B cell (primary cell): Measurements from ENCODE around the gene MAG. TPM values are rescaled to one million over a fixed set of nuclear protein-coding genes. Genes with fewer than 3 reads are reported as not detected.

Experiments used
- ATAC-seq: fragments of 200-7000 bp; cut with Tn5 transposase; one replicate; pipeline ENCODE4 v1.10.0; 2021; ENCODE audit warnings: low read depth, mild to moderate bottlenecking, moderate number of reproducible peaks, moderate library complexity
- CTCF ChIA-PET: fragments of 350-600 bp; sonication (Branson Sonifier 250); formaldehyde crosslinking; loops from one replicate; lab custom pipeline; 2021; ENCODE audit warnings: antibody characterized with exemption, inconsistent platforms; lab: Charles Lee
- POLR2A ChIA-PET: fragments of 350-600 bp; sonication (Branson Sonifier 250); formaldehyde crosslinking; loops from one replicate; lab custom pipeline; 2021; ENCODE audit warnings: antibody characterized with exemption; lab: Charles Lee
- DNase-seq: peaks from one replicate; pipeline ENCODE4 v3.0.0; 2013
- H2AFZ ChIP-seq: 2 replicates; pipeline ENCODE4 v1.6.1; 2012; ENCODE audit warnings: mild to moderate bottlenecking, low read depth, low read length; ENCODE audit not compliant: insufficient read depth, poor library complexity, severe bottlenecking
- H3K27ac ChIP-seq, 2 donors: 1 replicate in 1 of 2; 2 replicates in 1 of 2; pipeline ENCODE4 v1.5.1; 2012 to 2013; ENCODE audit warnings: low read length in 2 of 2, mild to moderate bottlenecking in 2 of 2, moderate library complexity in 1 of 2
- H3K27me3 ChIP-seq, 4 experiments: fragments of 200-600 bp in 1 of 4; sonication (generic) in 1 of 4; replicated peaks in 1 of 4; 1 replicate in 2 of 4; 2 replicates in 2 of 4; pipeline versions ENCODE4 v1.6.1 to v1.7.0; 2013 to 2016; ENCODE audit warnings: low read length in 3 of 4, mild to moderate bottlenecking in 2 of 4, mixed read lengths in 1 of 4, moderate library complexity in 1 of 4; ENCODE audit not compliant: insufficient read depth in 4 of 4, control insufficient read depth in 3 of 4; ENCODE audit errors: control extremely low read depth in 1 of 4
- H3K36me3 ChIP-seq, 2 experiments: replicated peaks in 1 of 2; 1 replicate in 1 of 2; 2 replicates in 1 of 2; pipeline versions ENCODE4 v1.6.1 to v1.7.1; 2013; ENCODE audit warnings: low read length in 1 of 2; ENCODE audit not compliant: insufficient read depth in 2 of 2, control insufficient read depth in 1 of 2; ENCODE audit errors: control extremely low read depth in 1 of 2, extremely low read depth in 1 of 2
- H3K4me1 ChIP-seq, 2 donors: fragments of 200-600 bp in 1 of 2; sonication (generic) in 1 of 2; 1 replicate in 1 of 2; 2 replicates in 1 of 2; pipeline versions ENCODE4 v1.5.1 to v1.6.1; 2013 to 2017; ENCODE audit warnings: low read length in 2 of 2; ENCODE audit not compliant: control insufficient read depth in 2 of 2, insufficient read depth in 2 of 2
- H3K4me2 ChIP-seq: replicated peaks from 2 replicates; pipeline ENCODE3; 2012; ENCODE audit warnings: mild to moderate bottlenecking, low read depth, low read length; ENCODE audit not compliant: poor library complexity, severe bottlenecking
- H3K4me3 ChIP-seq, 5 experiments: fragments of 200-600 bp in 1 of 5; sonication (generic) in 1 of 5; 1 replicate in 3 of 5; 2 replicates in 2 of 5; pipeline versions ENCODE4 v1.5.1 to v1.7.0; 2011 to 2016; ENCODE audit warnings: low read length in 4 of 5, mild to moderate bottlenecking in 4 of 5, low read depth in 2 of 5, control low read depth in 1 of 5, moderate library complexity in 1 of 5; ENCODE audit not compliant: insufficient read depth in 1 of 5; ENCODE audit errors: control extremely low read depth in 1 of 5, extremely low read depth in 1 of 5
- H3K79me2 ChIP-seq: fragments of 200-600 bp; sonication (generic); one replicate; pipeline ENCODE4 v1.6.0; 2016; ENCODE audit warnings: low read length; ENCODE audit not compliant: control insufficient read depth, insufficient read depth
- H3K9ac ChIP-seq: fragments of 200-600 bp; sonication (generic); 2 replicates; pipeline ENCODE4 v1.6.1; 2017; ENCODE audit warnings: mild to moderate bottlenecking, low read length, moderate library complexity
- H3K9me3 ChIP-seq, 3 donors: one replicate each; pipeline versions ENCODE4 v1.6.1 to v1.7.1; 2013; ENCODE audit warnings: low read length in 2 of 3; ENCODE audit not compliant: control insufficient read depth in 2 of 3, insufficient read depth in 1 of 3; ENCODE audit errors: control extremely low read depth in 1 of 3
- H4K20me1 ChIP-seq: 2 replicates; pipeline ENCODE4 v1.6.0; 2012; ENCODE audit warnings: mild to moderate bottlenecking, low read length; ENCODE audit not compliant: insufficient read depth, control insufficient read depth, poor library complexity, severe bottlenecking
- H3K27ac Mint-ChIP-seq: one replicate; pipeline ENCODE4 v1.8.0; 2021; ENCODE audit warnings: mixed read lengths
- H3K27me3 Mint-ChIP-seq: one replicate; pipeline ENCODE4 v1.8.0; 2021; ENCODE audit warnings: mixed read lengths
- H3K4me1 Mint-ChIP-seq: one replicate; pipeline ENCODE4 v1.8.0; 2021; ENCODE audit warnings: mixed read lengths
- H3K4me3 Mint-ChIP-seq: one replicate; pipeline ENCODE4 v1.8.0; 2021; ENCODE audit warnings: mixed read lengths
- H3K9me3 Mint-ChIP-seq: one replicate; pipeline ENCODE4 v1.8.0; 2022; ENCODE audit warnings: mixed read lengths; ENCODE audit not compliant: insufficient read depth
- EZH2 ChIP-seq: IDR thresholded peaks from 2 replicates; pipeline ENCODE4 v1.6.1; 2012; ENCODE audit warnings: borderline replicate concordance, low read depth, mild to moderate bottlenecking, moderate library complexity, low read length; ENCODE audit not compliant: insufficient read depth, poor library complexity, severe bottlenecking
- WGBS: methylation state at CpG from one replicate; pipeline ENCODE4 v1.1.5; 2013; ENCODE audit warnings: missing lambda C conversion rate; ENCODE audit not compliant: insufficient coverage; 5-methylcytosine and 5-hydroxymethylcytosine counted together
- intact Hi-C: fragments of 100-400 bp; cut with micrococcal nuclease; formaldehyde crosslinking; loops from one replicate; pipeline ENCODE4 v1.10.0; 2022
- polyA plus RNA-seq: library from polyadenylated mRNA; depleted of rRNA; stranded (reverse); fragments of >200 nt; gene quantifications from 2 replicates; pipeline ENCODE4 v1.2.3, GENCODE V29; 2012
- total RNA-seq, 2 donors: library from RNA; stranded (reverse); fragments of 120-200 nt in 1 of 2; gene quantifications; 1 replicate in 1 of 2; 2 replicates in 1 of 2; pipeline versions ENCODE4 v1.2.3 to v1.2.4, GENCODE V29; 2013 to 2022
- TF ChIP-seq, protein P1 (sequence below): fragments of 200-600 bp; IDR thresholded peaks from one replicate; pipeline ENCODE4 v1.8.0; 2022; ENCODE audit warnings: antibody characterized with exemption, mild to moderate bottlenecking

Gene MAG
- total and polyA plus RNA-seq, 2 donors (not counting 1 experiment from before 2014, with no cell fraction given): 0.12 to 0.58 TPM

DNA sequence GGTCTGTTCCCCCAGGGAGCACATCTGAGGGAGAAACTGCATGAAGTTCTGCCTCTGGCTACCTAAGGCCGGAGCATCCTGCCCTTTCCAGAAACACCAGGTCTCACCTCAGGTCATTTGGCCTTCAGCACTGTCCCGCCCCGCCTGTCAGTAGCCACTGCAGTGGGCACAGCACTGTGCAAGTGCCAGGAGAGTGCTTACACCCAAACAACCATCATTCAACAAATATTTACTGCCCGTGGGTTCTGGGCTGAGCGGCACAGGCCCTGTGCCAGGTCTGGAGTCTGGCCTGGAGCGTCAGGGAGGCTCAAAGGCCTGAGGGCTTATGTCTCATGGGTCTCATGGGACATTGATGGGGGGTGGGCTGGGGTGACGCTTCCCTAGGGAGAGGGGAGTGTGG, 20.4 kb upstream of the MAG start:
- Mint-ChIP-seq H3K9me3 (no peaks in the 10 kb centered on the region), H3K4me3 (peak overlapping the region; percentile 56), H3K27ac (peak overlapping the region; percentile 56), H3K4me1 (peaks cover 49% of the 10 kb centered on the region), H3K27me3 (no peaks in the 10 kb centered on the region)
- peaks cover 0 to 50% of the 10 kb centered on the region in 2 experiments for H3K36me3 ChIP-seq
- ATAC-seq: no peak
- H4K20me1 ChIP-seq: peaks cover 46% of the 10 kb centered on the region
- no peaks in the 10 kb centered on the region for H3K27me3 ChIP-seq
- H3K4me2 ChIP-seq: peak overlapping the region; percentile 51
- H3K79me2 ChIP-seq: peaks cover 70% of the 10 kb centered on the region
- TF ChIP-seq EZH2: no peak
- TF ChIP-seq, protein P1, sequence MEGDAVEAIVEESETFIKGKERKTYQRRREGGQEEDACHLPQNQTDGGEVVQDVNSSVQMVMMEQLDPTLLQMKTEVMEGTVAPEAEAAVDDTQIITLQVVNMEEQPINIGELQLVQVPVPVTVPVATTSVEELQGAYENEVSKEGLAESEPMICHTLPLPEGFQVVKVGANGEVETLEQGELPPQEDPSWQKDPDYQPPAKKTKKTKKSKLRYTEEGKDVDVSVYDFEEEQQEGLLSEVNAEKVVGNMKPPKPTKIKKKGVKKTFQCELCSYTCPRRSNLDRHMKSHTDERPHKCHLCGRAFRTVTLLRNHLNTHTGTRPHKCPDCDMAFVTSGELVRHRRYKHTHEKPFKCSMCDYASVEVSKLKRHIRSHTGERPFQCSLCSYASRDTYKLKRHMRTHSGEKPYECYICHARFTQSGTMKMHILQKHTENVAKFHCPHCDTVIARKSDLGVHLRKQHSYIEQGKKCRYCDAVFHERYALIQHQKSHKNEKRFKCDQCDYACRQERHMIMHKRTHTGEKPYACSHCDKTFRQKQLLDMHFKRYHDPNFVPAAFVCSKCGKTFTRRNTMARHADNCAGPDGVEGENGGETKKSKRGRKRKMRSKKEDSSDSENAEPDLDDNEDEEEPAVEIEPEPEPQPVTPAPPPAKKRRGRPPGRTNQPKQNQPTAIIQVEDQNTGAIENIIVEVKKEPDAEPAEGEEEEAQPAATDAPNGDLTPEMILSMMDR: no peak
- intact Hi-C loops: no loop called here
- DNase-seq: peak; percentile 19
- WGBS: 97% methylated on average over 7 of the region's 7 CpGs
- peak overlapping the region in 1 of 2 donors; percentile 1 for H3K27ac ChIP-seq
- no peak overlapping the region for H3K9ac ChIP-seq
- no peak overlapping the region for H3K4me3 ChIP-seq
- CTCF ChIA-PET: interaction anchor here (0.9 to 2.1 kb wide), 4 partner anchors 25 to 205 kb away, joined by 3 to 5 read pairs (median 4); no protein-coding TSS in a partner anchor
- H3K4me1 ChIP-seq: peaks cover 32 to 43% of the 10 kb centered on the region in 2 donors
- POLR2A ChIA-PET: interaction anchor here (0.7 to 1.7 kb wide), 4 partner anchors 8 to 76 kb away, joined by 3 to 20 read pairs (median 4); partner anchors contain the start of genes CD22 and FFAR1
- H2AFZ ChIP-seq: no peak overlapping the region
- H3K9me3 ChIP-seq: no peaks in the 10 kb centered on the region

DNA sequence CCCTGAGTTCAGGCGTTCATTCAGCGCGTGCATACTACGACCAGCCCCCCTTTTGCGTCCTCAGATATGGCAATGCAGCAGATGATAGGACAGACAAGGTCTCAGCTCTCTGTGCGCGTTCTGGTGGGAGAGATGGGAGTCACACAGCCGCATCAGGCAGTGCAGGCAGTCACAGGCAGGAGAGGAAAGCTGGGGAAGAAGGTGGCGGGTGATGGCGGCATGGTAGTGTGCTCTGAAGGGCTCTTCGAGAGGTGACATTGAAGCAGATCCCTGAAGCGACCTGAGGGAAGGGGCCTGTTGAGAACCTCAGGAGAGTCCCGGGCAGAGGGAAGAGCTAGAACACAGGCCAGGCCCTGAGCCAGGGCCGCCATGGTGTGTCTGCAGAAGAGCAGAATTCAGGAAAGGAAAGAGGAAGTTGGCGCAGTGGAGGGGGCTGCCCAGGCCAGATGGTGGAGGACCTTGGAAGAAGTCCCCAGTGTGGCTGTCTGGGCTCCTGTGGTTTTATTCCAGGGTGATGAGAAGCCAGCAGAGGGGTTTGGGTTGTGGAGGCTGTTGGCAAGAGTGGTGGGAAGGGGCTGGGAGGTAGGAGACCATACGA, 19.7 kb upstream of the MAG start:
- peak overlapping the region; percentile 51 for H3K4me2 ChIP-seq
- TF ChIP-seq, protein P1: no peak
- no peak for TF ChIP-seq EZH2
- peak overlapping the region; percentile 56 for H3K4me3 Mint-ChIP-seq
- H3K27ac Mint-ChIP-seq: peak overlapping the region; percentile 56
- peaks cover 0 to 56% of the 10 kb centered on the region in 2 experiments for H3K36me3 ChIP-seq
- H3K27ac ChIP-seq: peak overlapping the region in 1 of 2 donors; percentile 60
- DNase-seq (peak; percentile 73), ATAC-seq (no peak)
- POLR2A ChIA-PET: interaction anchor here (0.7 to 1.7 kb wide), 5 partner anchors 8 to 75 kb away, joined by 3 to 20 read pairs (median 4); partner anchors contain the start of genes CD22 and FFAR1
- peaks cover 46% of the 10 kb centered on the region for H4K20me1 ChIP-seq
- no peak overlapping the region for H2AFZ ChIP-seq
- peaks cover 45% of the 10 kb centered on the region for H3K4me1 Mint-ChIP-seq
- 59% methylated on average over 16 of the region's 16 CpGs for whole genome bisulfite sequencing
- H3K9me3 ChIP-seq: no peaks in the 10 kb centered on the region
- no peak overlapping the region for H3K9ac ChIP-seq
- no peak overlapping the region for H3K4me3 ChIP-seq
- H3K27me3 Mint-ChIP-seq: no peaks in the 10 kb centered on the region
- H3K27me3 ChIP-seq: no peaks in the 10 kb centered on the region
- H3K9me3 Mint-ChIP-seq: no peaks in the 10 kb centered on the region
- H3K79me2 ChIP-seq: peaks cover 69% of the 10 kb centered on the region
- peaks cover 25 to 37% of the 10 kb centered on the region in 2 donors for H3K4me1 ChIP-seq
- CTCF ChIA-PET: interaction anchor here (0.9 to 2.1 kb wide), 5 partner anchors 24 to 206 kb away, joined by 3 to 5 read pairs (median 4); no protein-coding TSS in a partner anchor
- intact Hi-C loops: no loop called here
